ENCODE results near the gene ATXN7L1.

Gene ATXN7L1

GRCh38 chr7:105708763-105709080, 167.7 kb downstream of the ATXN7L1 start:
- TF ChIP-seq CTCF (IDR thresholded peaks at IDR 0.05): no peak
- H3K36me3 ChIP-seq: no peaks in the 10 kb centered on the region
- no peaks in the 10 kb centered on the region for H3K27me3 ChIP-seq
- H3K9me3 ChIP-seq: peaks cover 7% of the 10 kb centered on the region
- H3K4me3 ChIP-seq (ENCODE audit: low read depth in 1 of 2, low read length in 1 of 2): no peak overlapping the region
- H3K27ac ChIP-seq: no peak overlapping the region
- no peaks in the 10 kb centered on the region for H3K4me1 ChIP-seq (ENCODE audit: control insufficient read depth in 1 of 2, insufficient read depth in 1 of 2, low read depth in 1 of 2, low read length in 1 of 2)

- Histone ChIP-seq H3K36me3 (no peaks in the 10 kb centered on the region), H3K27ac (no peak overlapping the region)
- TF ChIP-seq CTCF (IDR thresholded peaks at IDR 0.05): no peak
Observed at GRCh38 chr7:105707967-105708762, 168.2 kb downstream of the ATXN7L1 start.

DNA sequence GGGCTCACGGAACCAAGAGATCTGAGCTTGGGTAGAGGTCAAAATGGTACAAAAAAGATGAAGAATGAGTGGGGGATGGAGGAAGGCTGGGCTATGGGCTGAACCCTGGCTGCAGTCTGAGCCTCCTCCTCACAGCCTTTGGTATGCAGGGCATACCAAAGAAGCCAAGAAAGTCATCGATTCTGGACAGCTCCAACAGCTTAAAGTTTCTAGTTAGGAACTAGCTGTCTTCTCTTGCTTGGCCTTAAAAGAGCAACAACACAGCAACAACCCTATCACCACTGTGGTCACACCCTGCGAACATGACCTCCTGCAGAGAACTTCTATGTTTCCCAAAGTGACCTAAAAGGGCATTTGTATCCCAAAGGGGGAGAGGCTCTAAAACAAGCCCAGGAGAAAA, 169.0 kb downstream of the ATXN7L1 start:
- no peaks in the 10 kb centered on the region for H3K36me3 ChIP-seq
- no peak overlapping the region for H3K4me3 ChIP-seq (ENCODE audit: low read depth in 1 of 2, low read length in 1 of 2)
- H3K9me3 ChIP-seq: peaks cover 7% of the 10 kb centered on the region
- H3K27me3 ChIP-seq: no peaks in the 10 kb centered on the region
- no peak for TF ChIP-seq CTCF (IDR thresholded peaks at IDR 0.05)
- no peaks in the 10 kb centered on the region for H3K4me1 ChIP-seq (ENCODE audit: control insufficient read depth in 1 of 2, insufficient read depth in 1 of 2, low read depth in 1 of 2, low read length in 1 of 2)
- H3K27ac ChIP-seq: no peak overlapping the region

More at GRCh38 chr7:105707967-105708762, 168.2 kb downstream of the ATXN7L1 start:
- Histone ChIP-seq H3K27me3 (no peaks in the 10 kb centered on the region), H3K4me1 (ENCODE audit: control insufficient read depth in 1 of 2, insufficient read depth in 1 of 2, low read depth in 1 of 2, low read length in 1 of 2) (no peaks in the 10 kb centered on the region), H3K4me3 (ENCODE audit: low read depth in 1 of 2, low read length in 1 of 2) (no peak overlapping the region), H3K9me3 (peaks cover 7% of the 10 kb centered on the region)

DNA sequence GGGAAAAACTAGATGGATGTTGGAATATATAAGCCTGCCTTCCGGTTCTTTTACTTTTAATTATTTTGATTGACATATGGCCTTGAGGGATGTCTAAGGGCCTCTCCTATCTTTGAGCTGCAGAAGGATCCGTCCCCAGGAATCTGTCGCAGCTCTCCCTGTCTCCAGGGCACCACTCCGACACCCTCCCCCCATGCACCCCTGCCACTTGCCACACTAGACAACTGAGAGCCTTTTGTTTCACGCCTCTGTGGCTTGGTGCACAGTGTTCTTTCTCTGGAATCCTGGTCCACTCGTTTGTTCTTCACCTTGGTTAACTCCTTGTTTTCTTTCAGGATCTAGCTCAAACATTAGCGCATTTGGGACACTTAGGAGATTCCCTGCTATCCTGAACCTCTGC, 171.0 kb downstream of the ATXN7L1 start:
- H3K27me3 ChIP-seq: no peaks in the 10 kb centered on the region
- no peak overlapping the region for H3K27ac ChIP-seq
- TF ChIP-seq CTCF (IDR thresholded peaks at IDR 0.05): no peak
- no peaks in the 10 kb centered on the region for H3K4me1 ChIP-seq (ENCODE audit: control insufficient read depth in 1 of 2, insufficient read depth in 1 of 2, low read depth in 1 of 2, low read length in 1 of 2)
- H3K4me3 ChIP-seq (ENCODE audit: low read depth in 1 of 2, low read length in 1 of 2): no peak overlapping the region
- H3K9me3 ChIP-seq: no peaks in the 10 kb centered on the region
- no peaks in the 10 kb centered on the region for H3K36me3 ChIP-seq

GRCh38 chr7:105703207-105703930, 173.0 kb downstream of the ATXN7L1 start:
- Histone ChIP-seq H3K4me1 (ENCODE audit: control insufficient read depth in 1 of 2, insufficient read depth in 1 of 2, low read depth in 1 of 2, low read length in 1 of 2) (no peaks in the 10 kb centered on the region), H3K27me3 (no peaks in the 10 kb centered on the region), H3K4me3 (ENCODE audit: low read depth in 1 of 2, low read length in 1 of 2) (no peak overlapping the region), H3K36me3 (no peaks in the 10 kb centered on the region), H3K9me3 (no peaks in the 10 kb centered on the region), H3K27ac (no peak overlapping the region)
- no peak for TF ChIP-seq CTCF (IDR thresholded peaks at IDR 0.05)
